HUES48 (cell line): ENCODE data around the gene C1orf210.

Experiments used
- H3K27ac ChIP-seq: one replicate; pipeline ENCODE4 v1.7.0; 2013; ENCODE audit warnings: low read depth, low read length, inconsistent platforms
- H3K27me3 ChIP-seq: 2 replicates; pipeline ENCODE4 v1.6.1; 2013; ENCODE audit warnings: mild to moderate bottlenecking, low read length; ENCODE audit not compliant: control insufficient read depth, insufficient read depth
- H3K36me3 ChIP-seq: 2 replicates; pipeline ENCODE4 v1.6.1; 2013; ENCODE audit warnings: low read length; ENCODE audit not compliant: control insufficient read depth, insufficient read depth
- H3K4me1 ChIP-seq: 2 replicates; pipeline ENCODE4 v1.6.1; 2013; ENCODE audit warnings: mild to moderate bottlenecking, low read length; ENCODE audit not compliant: control insufficient read depth, insufficient read depth
- H3K4me3 ChIP-seq: 2 replicates; pipeline ENCODE4 v1.5.1; 2013; ENCODE audit warnings: mild to moderate bottlenecking, low read depth, low read length
- H3K9ac ChIP-seq: 2 replicates; pipeline ENCODE4 v1.6.1; 2013; ENCODE audit warnings: mild to moderate bottlenecking, low read depth, low read length, moderate library complexity
- H3K9me3 ChIP-seq: 2 replicates; pipeline ENCODE4 v1.6.1; 2013; ENCODE audit warnings: low read length; ENCODE audit not compliant: control insufficient read depth, insufficient read depth

C1orf210 gene

DNA sequence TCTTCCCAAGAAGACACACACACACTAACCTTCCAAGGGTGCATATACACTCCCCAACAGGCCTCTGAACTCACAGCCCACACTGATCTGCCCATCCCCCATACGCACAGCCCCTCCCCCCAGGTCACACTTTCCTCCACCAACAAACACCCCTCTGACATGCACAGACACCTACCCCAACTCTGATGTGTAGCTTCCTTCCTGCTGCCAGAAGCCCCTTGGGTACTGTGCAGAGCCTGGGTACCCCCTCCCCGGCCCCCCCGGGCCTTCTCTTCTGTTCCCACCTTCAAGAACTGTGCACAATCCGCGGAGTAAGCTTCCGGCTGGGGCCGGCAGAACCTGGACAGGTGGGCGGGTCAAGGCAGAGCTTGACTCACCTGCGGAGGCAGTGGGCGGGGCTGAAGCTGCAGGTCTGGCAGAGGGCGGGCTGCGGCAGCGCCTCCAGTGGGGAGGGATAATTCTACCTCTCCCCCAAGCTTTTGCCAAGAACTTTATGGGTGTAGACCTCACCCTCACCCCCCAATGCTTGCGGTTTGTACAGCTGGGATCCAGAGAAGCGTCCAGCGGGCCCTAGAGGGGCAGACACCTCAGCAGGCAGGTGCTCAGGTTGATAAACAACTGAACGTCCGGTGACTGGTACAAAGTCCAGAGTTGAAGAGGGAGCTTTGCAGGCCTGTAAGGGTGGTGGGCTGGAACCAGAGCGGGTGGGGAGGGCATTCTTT is at the start of gene C1orf210:
C1orf210 (minus strand) TSS at position 313 of the 722 bp plus-strand sequence. CDS start 2,311 bp downstream, outside the sequence.
- H3K4me3 ChIP-seq = peak within 1 kb of the TSS; percentile 67
- no peaks in the 10 kb centered on the region for H3K27me3 ChIP-seq
- no peak within 1 kb of the TSS; the same call in 1 of the 2 replicates for H3K9ac ChIP-seq
- H3K36me3 ChIP-seq = no peaks in the 10 kb centered on the region
- peak within 1 kb of the TSS; percentile 47 for H3K27ac ChIP-seq
- H3K4me1 ChIP-seq = peaks cover 16% of the 10 kb centered on the region
- H3K9me3 ChIP-seq = no peaks in the 10 kb centered on the region

DNA sequence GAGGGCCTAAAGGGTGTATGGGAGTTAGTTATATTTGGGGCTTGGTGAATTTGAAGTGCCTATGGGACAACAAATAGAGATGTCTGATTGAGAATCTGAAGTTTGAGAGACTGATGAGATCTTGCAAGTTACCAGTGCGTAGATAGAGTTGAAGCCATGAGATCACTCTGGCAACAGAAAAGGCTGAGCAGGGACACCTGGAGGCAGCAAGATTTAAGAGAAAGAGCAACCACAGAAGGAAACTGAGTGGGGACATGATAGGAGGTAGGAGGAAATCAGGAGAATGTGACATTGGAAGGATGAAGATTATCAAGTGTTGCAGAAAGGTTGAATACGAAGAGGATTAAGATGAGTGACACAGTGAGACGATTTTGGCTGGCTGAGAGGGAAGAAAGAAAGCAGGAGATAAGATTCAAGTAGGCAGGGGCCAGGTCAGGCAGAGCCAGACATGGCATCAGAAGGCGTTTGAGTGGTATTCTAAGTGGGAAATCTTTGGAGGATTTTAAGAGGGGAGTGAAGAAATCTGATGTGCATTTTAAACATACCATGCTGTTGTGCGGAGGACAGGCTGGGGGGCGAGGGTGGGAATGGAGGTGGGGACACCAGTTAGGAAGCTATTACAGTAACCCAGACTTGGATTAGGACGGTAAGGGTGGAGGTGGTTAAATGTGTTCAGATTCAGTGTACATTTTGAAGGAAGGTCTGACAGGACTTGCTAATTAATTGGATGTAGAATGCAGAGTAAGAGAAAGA is 49.2 kb upstream of the C1orf210 start:
- Histone ChIP-seq H3K9me3 (no peaks in the 10 kb centered on the region), H3K4me3 (no peak overlapping the region), H3K27ac (no peak overlapping the region), H3K9ac (no peak overlapping the region), H3K4me1 (peaks cover 11% of the 10 kb centered on the region; the same call in 1 of the 2 replicates), H3K36me3 (no peaks in the 10 kb centered on the region), H3K27me3 (no peaks in the 10 kb centered on the region)

DNA sequence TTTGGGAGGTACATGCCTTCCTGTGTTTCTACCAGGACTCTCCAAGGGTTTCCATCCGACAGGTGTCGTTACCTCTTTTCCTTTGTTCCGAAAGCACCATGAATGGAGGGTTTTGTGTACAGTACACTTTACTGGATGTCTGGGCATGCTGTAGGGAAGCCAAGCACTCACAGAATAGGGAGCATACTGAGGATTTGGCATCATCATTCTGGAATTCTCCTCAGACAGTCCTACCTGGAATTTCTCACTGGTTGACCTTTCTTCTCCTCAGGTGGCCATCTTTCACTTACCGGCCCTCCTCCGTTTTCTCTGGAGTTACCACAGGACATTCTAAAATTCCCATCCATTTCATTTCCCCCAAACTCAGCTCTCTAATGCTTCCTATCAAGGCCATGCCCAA is 46.3 kb upstream of the C1orf210 start:
- peaks cover 11% of the 10 kb centered on the region; the same call in 1 of the 2 replicates for H3K4me1 ChIP-seq
- H3K27ac ChIP-seq = no peak overlapping the region
- H3K36me3 ChIP-seq = no peaks in the 10 kb centered on the region
- no peak overlapping the region for H3K4me3 ChIP-seq
- H3K9me3 ChIP-seq = peaks cover 5% of the 10 kb centered on the region
- no peaks in the 10 kb centered on the region for H3K27me3 ChIP-seq
- H3K9ac ChIP-seq = no peak overlapping the region

DNA sequence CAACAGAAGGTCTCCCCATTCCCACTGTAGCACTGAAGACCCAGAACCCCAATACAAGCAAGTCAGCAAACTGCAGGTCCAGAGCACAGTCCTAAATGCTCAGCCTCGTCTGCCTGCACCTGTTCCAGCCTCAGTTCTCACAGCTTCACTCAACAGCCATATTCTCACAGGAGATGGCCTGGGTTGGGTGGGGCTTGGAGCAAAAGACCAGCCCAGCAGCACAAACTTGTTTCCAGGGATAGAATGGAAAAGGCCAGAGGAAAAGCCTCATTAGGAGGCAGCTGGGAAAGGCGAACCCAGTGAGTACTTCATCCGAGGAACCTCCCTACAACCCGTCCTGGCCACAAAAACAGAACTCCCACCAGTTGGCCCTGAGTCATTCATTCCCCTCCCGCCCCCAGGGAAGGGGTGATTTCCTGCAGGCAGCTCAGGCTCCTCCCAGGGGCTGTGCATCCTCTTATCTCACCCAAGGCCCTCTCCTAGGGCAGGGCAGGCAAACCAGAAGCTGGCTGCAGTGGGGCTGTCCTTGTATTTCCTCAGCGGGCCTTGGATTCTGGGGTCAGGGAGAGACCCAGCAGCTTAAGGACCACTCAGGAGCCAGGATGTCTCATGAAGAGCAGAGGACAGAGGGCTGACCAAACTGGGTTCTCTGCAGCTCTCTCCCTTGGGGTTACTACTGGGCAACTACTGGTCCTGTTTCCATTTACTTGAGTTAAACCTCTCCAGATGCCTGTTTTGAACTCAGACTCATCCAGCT is 44.8 kb upstream of the C1orf210 start:
- no peak overlapping the region for H3K4me3 ChIP-seq
- H3K27ac ChIP-seq = peak overlapping the region; percentile 49
- H3K9ac ChIP-seq = no peak overlapping the region

DNA sequence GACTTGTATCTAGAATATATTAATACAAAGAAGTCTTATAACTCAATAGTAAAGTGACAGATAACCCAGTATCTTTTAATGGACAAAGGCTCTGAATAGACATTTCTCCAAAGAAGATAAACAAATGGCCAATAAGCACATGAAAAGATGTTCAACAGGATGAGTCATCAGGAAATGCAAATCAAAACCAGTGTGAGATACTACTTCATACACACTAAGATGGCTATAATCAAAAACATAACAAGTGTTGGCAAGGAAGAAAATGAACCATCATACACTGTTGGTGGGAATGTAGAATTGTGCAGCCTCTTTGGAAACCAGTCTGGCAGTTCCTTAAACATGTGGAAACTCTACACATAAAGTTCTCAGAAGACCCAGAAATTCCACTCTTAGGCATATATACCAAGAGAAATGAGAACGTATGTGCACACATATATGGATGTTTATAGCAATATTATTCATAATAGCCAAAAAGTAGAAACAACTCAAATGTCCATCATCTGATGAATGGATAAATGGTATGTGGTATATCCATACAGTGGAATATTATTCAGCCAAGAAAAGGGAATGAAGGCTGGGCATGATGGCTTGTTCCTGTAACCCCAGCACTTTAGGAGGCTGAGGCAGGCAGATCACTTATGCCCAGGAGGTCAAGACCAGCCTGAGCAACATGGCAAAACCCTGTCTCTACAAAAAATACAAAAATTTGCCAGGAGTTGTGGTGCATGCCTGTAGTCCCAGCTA is 42.3 kb upstream of the C1orf210 start:
- peaks cover 16% of the 10 kb centered on the region; the same call in 1 of the 2 replicates for H3K4me1 ChIP-seq
- H3K27me3 ChIP-seq = no peaks in the 10 kb centered on the region
- H3K27ac ChIP-seq = no peak overlapping the region
- no peak overlapping the region for H3K9ac ChIP-seq
- no peak overlapping the region for H3K4me3 ChIP-seq
- no peaks in the 10 kb centered on the region for H3K36me3 ChIP-seq
- H3K9me3 ChIP-seq = peaks cover 5% of the 10 kb centered on the region

More for the DNA sequence above, 44.8 kb upstream of the C1orf210 start:
- H3K27me3 ChIP-seq = no peaks in the 10 kb centered on the region
- peaks cover 11% of the 10 kb centered on the region; the same call in 1 of the 2 replicates for H3K4me1 ChIP-seq
- H3K9me3 ChIP-seq = peaks cover 5% of the 10 kb centered on the region
- H3K36me3 ChIP-seq = no peaks in the 10 kb centered on the region

DNA sequence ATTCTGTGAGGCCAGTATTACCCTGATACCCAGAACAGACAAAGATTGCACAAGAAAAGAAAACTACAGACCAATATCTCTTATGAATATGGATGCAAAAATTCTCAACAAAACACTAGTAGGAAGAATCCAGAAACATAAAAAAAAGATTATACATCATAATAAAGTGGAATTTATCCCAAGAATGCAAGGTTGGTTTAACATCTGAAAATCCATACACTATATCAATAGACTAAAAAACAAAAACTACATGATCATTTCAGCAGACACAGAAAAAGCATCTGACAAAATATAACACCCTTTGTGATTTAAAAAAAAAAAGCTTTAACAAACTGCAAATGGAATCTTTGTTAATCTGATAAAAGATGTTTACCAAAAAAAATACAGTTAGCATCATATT is 40.0 kb upstream of the C1orf210 start:
- H3K36me3 ChIP-seq = no peaks in the 10 kb centered on the region
- peaks cover 5% of the 10 kb centered on the region for H3K9me3 ChIP-seq
- no peak overlapping the region for H3K27ac ChIP-seq
- H3K27me3 ChIP-seq = no peaks in the 10 kb centered on the region
- no peak overlapping the region for H3K9ac ChIP-seq
- peaks cover 12% of the 10 kb centered on the region; the same call in 1 of the 2 replicates for H3K4me1 ChIP-seq
- no peak overlapping the region for H3K4me3 ChIP-seq

DNA sequence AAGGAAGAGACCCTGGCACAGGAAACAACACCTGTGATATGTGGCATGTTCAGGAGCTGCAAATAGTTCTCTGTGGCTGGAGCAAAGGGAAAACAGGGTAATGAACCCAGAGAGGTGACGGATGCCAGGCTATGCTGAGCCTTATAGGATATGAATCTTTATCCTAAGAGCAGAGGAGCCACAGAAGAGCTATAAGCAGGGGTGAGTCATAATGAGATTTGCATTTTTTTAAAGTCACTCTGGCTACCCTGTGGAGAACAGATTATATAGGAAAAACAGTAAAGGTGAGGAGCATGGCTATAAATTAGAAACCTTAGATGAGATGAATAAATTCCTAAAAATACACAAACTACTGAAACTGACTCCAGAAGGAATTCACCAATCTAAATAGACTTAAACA is 39.4 kb upstream of the C1orf210 start:
- Histone ChIP-seq H3K27me3 (no peaks in the 10 kb centered on the region), H3K4me3 (no peak overlapping the region), H3K9ac (no peak overlapping the region), H3K36me3 (no peaks in the 10 kb centered on the region), H3K27ac (peak overlapping the region; percentile 51), H3K9me3 (peaks cover 5% of the 10 kb centered on the region), H3K4me1 (peaks cover 7% of the 10 kb centered on the region; the same call in 1 of the 2 replicates)

DNA sequence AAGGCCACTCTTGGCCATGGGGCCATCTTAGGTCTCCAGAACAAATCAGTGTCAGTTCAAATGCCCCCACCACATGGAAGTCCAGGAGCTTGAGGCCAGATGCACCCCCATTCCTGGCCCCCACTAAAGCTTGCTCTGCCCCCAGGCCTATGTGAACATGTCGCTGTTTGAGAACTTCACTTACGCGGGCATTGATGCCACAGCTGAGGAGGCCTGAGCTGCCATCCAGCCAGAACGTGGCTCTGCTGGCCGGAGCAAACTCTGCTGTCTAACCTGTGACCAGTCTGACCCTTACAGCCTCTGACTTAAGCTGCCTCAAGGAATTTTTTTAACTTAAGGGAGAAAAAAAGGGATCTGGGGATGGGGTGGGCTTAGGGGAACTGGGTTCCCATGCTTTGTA is 37.1 kb upstream of the C1orf210 start:
- no peak overlapping the region for H3K4me3 ChIP-seq
- no peaks in the 10 kb centered on the region for H3K36me3 ChIP-seq
- 0 out of 2 replicates have a peak, but pooled peaks cover 5% of the 10 kb centered on the region for H3K4me1 ChIP-seq
- H3K27me3 ChIP-seq = no peaks in the 10 kb centered on the region
- no peak overlapping the region for H3K9ac ChIP-seq
- H3K9me3 ChIP-seq = peaks cover under 1% of the 10 kb centered on the region
- no peak overlapping the region for H3K27ac ChIP-seq

DNA sequence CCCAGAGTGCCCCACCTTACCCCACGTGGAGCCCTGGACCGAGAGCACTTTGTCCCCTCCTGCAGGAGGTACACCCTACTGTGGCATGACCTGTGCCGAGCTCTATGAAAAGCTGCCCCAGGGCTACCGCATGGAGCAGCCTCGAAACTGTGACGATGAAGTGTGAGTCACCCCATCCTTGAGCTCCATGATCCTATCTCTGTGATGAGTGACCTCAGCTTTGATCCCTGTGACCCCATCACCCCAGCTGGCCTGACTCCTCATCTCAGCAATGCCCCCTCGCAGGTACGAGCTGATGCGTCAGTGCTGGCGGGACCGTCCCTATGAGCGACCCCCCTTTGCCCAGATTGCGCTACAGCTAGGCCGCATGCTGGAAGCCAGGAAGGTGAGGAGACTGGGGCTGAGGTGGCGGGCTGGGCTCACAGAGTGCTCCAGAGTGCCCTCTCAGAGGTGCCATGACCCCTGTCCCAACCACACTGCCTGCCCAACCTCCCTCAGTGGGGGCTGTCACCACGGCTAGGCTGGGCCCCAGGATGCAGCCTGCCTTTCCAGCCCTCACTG is 36.0 kb upstream of the C1orf210 start:
- H3K36me3 ChIP-seq = no peaks in the 10 kb centered on the region
- 0 out of 2 replicates have a peak, but pooled peaks cover 5% of the 10 kb centered on the region for H3K4me1 ChIP-seq
- H3K4me3 ChIP-seq = no peak overlapping the region
- no peak overlapping the region for H3K27ac ChIP-seq
- H3K9me3 ChIP-seq = no peaks in the 10 kb centered on the region; the same call in 1 of the 2 replicates
- no peak overlapping the region for H3K9ac ChIP-seq
- no peaks in the 10 kb centered on the region for H3K27me3 ChIP-seq

DNA sequence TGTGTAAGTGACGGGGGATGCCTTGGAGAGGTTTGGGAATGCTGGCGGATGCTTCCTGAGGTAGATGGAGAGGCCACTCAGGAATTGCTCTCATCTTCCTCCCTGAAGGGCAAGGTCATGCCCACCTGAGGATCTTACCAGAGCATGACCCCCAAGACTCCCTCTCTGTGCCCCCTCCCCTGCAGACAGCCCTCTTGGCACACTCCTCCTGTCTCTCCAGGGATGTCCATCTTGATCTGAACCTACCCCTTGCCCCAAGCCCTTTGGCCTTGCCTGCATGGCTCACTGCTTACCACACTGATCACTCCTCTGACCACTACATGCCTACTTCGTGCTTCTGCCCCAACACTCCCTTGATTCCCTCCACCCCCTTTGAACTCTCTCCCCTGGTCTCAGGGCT is 34.4 kb upstream of the C1orf210 start:
- Histone ChIP-seq H3K4me1 (0 out of 2 replicates have a peak, but pooled peaks cover 5% of the 10 kb centered on the region), H3K9me3 (no peaks in the 10 kb centered on the region), H3K4me3 (no peak overlapping the region), H3K36me3 (no peaks in the 10 kb centered on the region), H3K27ac (no peak overlapping the region), H3K9ac (no peak overlapping the region), H3K27me3 (no peaks in the 10 kb centered on the region)
